GM10266 (cell line): ENCODE data around the gene MLPH.

Experiments used
- DNase-seq: peaks from one replicate; pipeline ENCODE4 v3.0.0; 2012; ENCODE audit errors: extremely low spot score
- CTCF ChIP-seq: IDR thresholded peaks from 2 replicates; pipeline ENCODE4 v1.5.1; 2012; ENCODE audit warnings: mild to moderate bottlenecking, low read depth; ENCODE audit not compliant: control insufficient read depth, insufficient read depth; ENCODE audit errors: missing control alignments

The MLPH gene

DNA sequence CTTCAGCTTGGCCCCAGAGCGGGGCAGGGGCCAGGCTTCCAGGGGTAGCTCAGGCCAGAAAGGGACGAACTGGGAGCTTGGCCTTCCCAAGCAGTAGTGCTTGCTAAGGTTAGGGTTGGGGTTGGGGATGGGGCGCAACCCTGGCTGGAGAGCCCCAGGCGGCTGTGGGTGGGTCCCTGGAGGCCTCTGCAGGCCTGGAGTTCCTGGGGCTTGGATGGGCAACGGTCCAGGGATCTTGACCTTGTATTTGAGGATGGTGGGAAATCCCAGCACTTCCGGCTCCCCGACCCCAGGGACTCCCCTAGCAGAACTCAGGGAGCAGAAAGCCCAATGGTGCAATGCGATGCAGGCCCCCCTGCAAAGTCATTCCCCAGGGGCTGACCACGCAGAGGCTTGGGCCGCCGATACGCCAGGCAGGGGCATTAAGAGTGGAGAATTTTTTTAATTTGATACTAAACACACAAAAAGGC lies 12.6 kb upstream of the MLPH start:
- TF ChIP-seq CTCF, result no peak
- no peak for DNase-seq

GRCh38 chr2:237474931-237475703 lies 11.9 kb upstream of the MLPH start:
- TF ChIP-seq CTCF, result peak; percentile 90
- peak; percentile 92 for DNase-seq

- no peak for TF ChIP-seq CTCF
- no peak for DNase-seq
Measured at GRCh38 chr2:237475704-237476141, 11.3 kb upstream of the MLPH start.

GRCh38 chr2:237478095-237478494 lies 9.0 kb upstream of the MLPH start:
- no peak for TF ChIP-seq CTCF
- DNase-seq, result no peak

- TF ChIP-seq CTCF, result no peak
- no peak for DNase-seq
Measured at GRCh38 chr2:237478979-237479378, 8.1 kb upstream of the MLPH start.

- no peak for TF ChIP-seq CTCF
Measured at GRCh38 chr2:237479747-237480146, 7.3 kb upstream of the MLPH start.

DNA sequence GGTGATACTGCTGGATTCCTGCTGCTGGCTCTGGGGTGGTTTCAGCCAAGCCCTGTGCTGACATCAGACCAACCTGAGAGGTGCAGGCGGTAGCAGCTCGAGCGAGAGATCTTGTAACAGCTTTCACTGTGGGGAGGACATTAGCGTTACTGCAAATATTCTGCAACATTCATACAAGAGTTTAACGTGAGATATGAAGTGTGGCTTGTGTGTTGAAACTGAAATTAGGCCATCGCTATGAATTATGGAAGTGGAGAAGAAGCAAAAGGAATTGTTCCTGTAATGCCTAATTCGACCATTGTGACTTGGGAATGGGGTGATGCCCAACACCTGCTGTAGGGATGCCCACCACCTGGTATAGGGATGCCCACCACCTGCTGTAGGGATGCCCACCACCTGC lies 6.5 kb upstream of the MLPH start:
- TF ChIP-seq CTCF, result no peak

More at GRCh38 chr2:237479747-237480146, 7.3 kb upstream of the MLPH start:
- DNase-seq, result no peak

More for the DNA sequence above, 6.5 kb upstream of the MLPH start:
- no peak for DNase-seq
